ENCODE results near the gene RNF144A.

RNF144A gene

DNA sequence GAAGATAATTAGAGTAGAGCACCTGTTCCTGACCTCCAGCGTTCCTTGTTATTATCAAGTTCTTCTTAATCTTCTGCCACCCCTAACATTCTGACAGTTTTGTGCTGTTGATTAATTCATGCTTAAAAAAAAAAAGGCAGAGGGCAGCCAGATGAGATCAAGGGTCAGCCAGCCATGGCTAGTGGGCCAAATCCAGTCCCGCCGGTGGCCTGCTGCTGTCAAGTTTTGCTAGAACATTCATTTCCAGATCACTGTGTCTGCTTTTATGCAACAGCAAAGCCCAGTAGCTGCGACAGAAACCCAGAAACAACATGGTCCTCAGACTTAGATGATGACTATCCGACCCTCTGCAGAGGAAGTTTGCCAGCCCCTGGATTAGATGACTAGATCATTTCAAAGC is 101.6 kb downstream of the RNF144A start:
- H3K4me3 ChIP-seq (ENCODE audit: low read depth, low read length) = no peak overlapping the region
- TF ChIP-seq, protein P1, sequence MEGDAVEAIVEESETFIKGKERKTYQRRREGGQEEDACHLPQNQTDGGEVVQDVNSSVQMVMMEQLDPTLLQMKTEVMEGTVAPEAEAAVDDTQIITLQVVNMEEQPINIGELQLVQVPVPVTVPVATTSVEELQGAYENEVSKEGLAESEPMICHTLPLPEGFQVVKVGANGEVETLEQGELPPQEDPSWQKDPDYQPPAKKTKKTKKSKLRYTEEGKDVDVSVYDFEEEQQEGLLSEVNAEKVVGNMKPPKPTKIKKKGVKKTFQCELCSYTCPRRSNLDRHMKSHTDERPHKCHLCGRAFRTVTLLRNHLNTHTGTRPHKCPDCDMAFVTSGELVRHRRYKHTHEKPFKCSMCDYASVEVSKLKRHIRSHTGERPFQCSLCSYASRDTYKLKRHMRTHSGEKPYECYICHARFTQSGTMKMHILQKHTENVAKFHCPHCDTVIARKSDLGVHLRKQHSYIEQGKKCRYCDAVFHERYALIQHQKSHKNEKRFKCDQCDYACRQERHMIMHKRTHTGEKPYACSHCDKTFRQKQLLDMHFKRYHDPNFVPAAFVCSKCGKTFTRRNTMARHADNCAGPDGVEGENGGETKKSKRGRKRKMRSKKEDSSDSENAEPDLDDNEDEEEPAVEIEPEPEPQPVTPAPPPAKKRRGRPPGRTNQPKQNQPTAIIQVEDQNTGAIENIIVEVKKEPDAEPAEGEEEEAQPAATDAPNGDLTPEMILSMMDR (IDR thresholded peaks at IDR 0.05; ENCODE audit: low read depth, low read length) = no peak

- TF ChIP-seq, protein P1 (IDR thresholded peaks at IDR 0.05; ENCODE audit: low read depth, low read length) = no peak
- no peak overlapping the region for H3K4me3 ChIP-seq (ENCODE audit: low read depth, low read length)
These were observed 102.0 kb downstream of the RNF144A start for GRCh38 chr2:7019191-7019590.

DNA sequence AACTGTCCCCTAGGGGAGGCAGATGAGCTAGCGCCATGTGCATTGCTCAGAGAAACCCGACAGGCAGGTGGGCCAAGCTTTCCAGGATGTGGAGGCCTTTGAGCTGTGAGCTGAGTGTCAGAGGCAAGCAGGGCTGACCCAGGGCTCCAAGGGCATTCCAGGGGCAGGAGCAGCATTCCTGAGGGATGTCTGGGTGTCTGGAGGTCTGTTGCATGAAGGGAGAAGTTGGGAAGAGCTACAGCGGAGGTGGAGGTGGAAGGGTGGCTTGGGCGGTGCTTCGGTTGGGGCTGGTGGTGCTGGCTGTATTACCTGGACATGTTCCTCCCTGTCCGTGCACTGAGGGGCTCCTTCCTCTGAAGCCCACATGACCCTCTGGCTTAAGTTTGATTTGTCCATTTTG is 102.8 kb downstream of the RNF144A start:
- H3K4me3 ChIP-seq (ENCODE audit: low read depth, low read length) = no peak overlapping the region
- TF ChIP-seq, protein P1 (IDR thresholded peaks at IDR 0.05; ENCODE audit: low read depth, low read length) = no peak

- H3K4me3 ChIP-seq (ENCODE audit: low read depth, low read length) = no peak overlapping the region
- TF ChIP-seq, protein P1 (IDR thresholded peaks at IDR 0.05; ENCODE audit: low read depth, low read length) = no peak
These were observed 103.3 kb downstream of the RNF144A start for GRCh38 chr2:7020468-7020867.

DNA sequence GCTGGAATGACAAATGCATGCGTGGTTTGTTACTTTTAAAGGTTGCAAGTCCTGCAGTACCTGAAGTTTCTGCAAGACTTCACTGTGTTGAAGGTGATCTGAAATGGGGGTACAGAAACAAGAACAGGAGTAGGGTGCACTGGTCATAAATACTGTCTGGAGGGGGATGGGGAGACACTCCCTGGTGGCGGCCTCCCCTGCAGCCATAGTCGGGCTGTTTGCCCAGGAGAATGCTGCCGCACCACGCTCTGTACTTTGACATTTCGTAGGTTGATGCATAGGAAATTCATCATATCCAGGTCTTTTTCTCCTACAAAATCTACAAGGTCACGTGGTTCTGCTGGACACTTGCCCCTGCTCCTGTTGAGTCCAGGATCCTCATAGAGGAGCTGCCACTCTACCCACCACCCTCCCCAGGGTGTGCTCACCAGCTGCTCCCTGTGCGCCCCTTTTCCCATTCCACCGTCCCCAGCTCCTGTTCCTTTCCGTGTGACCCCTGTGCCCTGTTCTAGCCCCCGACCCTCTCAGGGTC is 103.8 kb downstream of the RNF144A start:
- H3K4me3 ChIP-seq (ENCODE audit: low read depth, low read length) = no peak overlapping the region
- TF ChIP-seq, protein P1 (IDR thresholded peaks at IDR 0.05; ENCODE audit: low read depth, low read length) = no peak

DNA sequence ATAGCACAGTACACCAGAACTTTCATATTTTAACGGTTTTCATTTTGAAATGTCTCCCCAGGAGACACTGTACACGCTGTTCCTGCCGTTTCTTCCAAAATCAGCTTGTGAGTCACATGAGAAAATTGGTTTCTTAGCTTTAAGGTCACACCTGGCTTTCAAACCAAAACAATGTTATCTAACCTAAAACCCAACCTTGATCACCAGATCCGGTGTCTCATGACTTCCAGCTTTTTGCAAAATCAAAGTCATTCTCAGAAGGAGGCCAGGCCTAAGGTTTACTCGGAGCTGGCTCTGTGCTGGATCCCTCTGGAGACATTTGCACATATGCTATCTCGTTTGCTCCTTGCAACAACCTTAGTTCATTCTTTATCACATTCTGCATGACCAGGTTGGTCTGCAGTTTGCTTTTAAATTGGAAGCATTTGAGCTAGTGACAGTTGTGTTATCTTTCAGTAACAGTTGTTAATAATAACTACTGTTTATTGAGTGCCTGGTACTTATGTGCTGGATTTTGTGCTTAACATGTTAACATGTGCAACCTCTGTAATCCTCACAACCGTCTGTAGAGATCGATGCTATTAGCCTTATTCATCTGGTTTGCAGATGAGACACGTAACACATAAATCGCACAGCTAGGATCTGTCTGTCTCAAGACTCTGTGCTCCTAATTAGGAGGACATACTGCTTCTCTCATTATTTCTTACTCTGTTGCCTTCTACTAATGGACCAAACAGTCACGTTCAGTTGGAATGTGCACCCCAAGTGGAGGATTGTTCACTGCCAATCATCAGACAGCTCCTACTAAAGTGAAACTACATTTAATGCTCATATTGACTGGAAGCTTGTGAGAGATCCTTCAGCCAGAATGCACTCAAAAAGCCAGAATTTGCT is 105.5 kb downstream of the RNF144A start:
- no peak overlapping the region for H3K4me3 ChIP-seq (ENCODE audit: low read depth, low read length)
- TF ChIP-seq, protein P1 (IDR thresholded peaks at IDR 0.05; ENCODE audit: low read depth, low read length) = no peak

DNA sequence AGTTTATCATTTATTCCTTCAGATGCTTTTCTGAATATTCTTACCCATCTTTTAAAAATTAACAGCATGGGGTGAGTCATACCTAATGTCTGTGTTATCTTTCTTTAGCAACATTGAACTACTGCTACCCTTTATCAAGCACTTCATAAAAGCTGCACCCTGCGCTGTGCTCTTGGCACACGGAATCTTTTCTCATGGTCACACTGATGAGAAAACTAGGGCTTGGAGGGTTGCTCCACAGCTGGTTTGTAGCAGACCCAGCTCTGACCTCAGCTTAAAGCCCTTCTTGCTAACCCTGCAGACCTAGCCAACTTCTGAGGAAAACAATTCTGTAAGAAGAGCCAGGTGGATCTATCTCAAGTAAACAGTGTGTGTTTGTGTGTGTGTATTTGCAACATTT is 106.3 kb downstream of the RNF144A start:
- TF ChIP-seq, protein P1 (IDR thresholded peaks at IDR 0.05; ENCODE audit: low read depth, low read length) = no peak
- H3K4me3 ChIP-seq (ENCODE audit: low read depth, low read length) = no peak overlapping the region

Measured in WI38 (cell line).